Measurements from ENCODE around the gene SLC38A10.

The SLC38A10 gene

GRCh38 chr17:81324851-81325713 lies 30.0 kb upstream of the SLC38A10 start:
- no peak overlapping the region for H3K4me3 ChIP-seq

GRCh38 chr17:81324177-81324850 lies 29.2 kb upstream of the SLC38A10 start:
- Histone ChIP-seq H3K27me3 (ENCODE audit: low read depth) (no peaks in the 10 kb centered on the region), H3K4me3 (no peak overlapping the region), H3K36me3 (replicated peaks) (no peaks in the 10 kb centered on the region), H3K9me3 (no peaks in the 10 kb centered on the region), H3K4me1 (no peaks in the 10 kb centered on the region)
- DNase-seq (ENCODE audit: low spot score in 2 of 2), result no peak
- in situ Hi-C loops (cut with MboI; ENCODE audit: low sequenced_read_pairs), result no loop called here

More at GRCh38 chr17:81324851-81325713, 30.0 kb upstream of the SLC38A10 start:
- H3K9me3 ChIP-seq, result no peaks in the 10 kb centered on the region
- no peaks in the 10 kb centered on the region for H3K36me3 ChIP-seq (replicated peaks)
- no peak for DNase-seq (ENCODE audit: low spot score in 2 of 2)
- in situ Hi-C loops (cut with MboI; ENCODE audit: low sequenced_read_pairs), result no loop called here
- no peaks in the 10 kb centered on the region for H3K4me1 ChIP-seq
- no peaks in the 10 kb centered on the region for H3K27me3 ChIP-seq (ENCODE audit: low read depth)

GRCh38 chr17:81323411-81323868 lies 28.3 kb upstream of the SLC38A10 start:
- in situ Hi-C loops (cut with MboI; ENCODE audit: low sequenced_read_pairs), result no loop called here
- DNase-seq (ENCODE audit: low spot score in 2 of 2), result no peak
- Histone ChIP-seq H3K9me3 (no peaks in the 10 kb centered on the region), H3K27me3 (ENCODE audit: low read depth) (no peaks in the 10 kb centered on the region), H3K36me3 (replicated peaks) (no peaks in the 10 kb centered on the region), H3K4me3 (no peak overlapping the region), H3K4me1 (peaks cover 4% of the 10 kb centered on the region)

GRCh38 chr17:81323083-81323369 lies 27.9 kb upstream of the SLC38A10 start:
- Histone ChIP-seq H3K4me3 (no peak overlapping the region), H3K27me3 (ENCODE audit: low read depth) (no peaks in the 10 kb centered on the region), H3K4me1 (peaks cover 8% of the 10 kb centered on the region), H3K36me3 (replicated peaks) (no peaks in the 10 kb centered on the region), H3K9me3 (no peaks in the 10 kb centered on the region)
- DNase-seq (ENCODE audit: low spot score in 2 of 2), result no peak
- in situ Hi-C loops (cut with MboI; ENCODE audit: low sequenced_read_pairs), result no loop called here

- peak in 1 of 2 experiments; percentile 74 for DNase-seq (ENCODE audit: low spot score in 2 of 2)
- peaks cover 10% of the 10 kb centered on the region for H3K4me1 ChIP-seq
- no peak overlapping the region for H3K4me3 ChIP-seq
- no peaks in the 10 kb centered on the region for H3K27me3 ChIP-seq (ENCODE audit: low read depth)
- no peaks in the 10 kb centered on the region for H3K36me3 ChIP-seq (replicated peaks)
- no peaks in the 10 kb centered on the region for H3K9me3 ChIP-seq
- in situ Hi-C loops (cut with MboI; ENCODE audit: low sequenced_read_pairs), result no loop called here
These were observed 27.4 kb upstream of the SLC38A10 start for GRCh38 chr17:81322271-81323082.

- Histone ChIP-seq H3K9me3 (no peaks in the 10 kb centered on the region), H3K27me3 (ENCODE audit: low read depth) (no peaks in the 10 kb centered on the region), H3K4me3 (no peak overlapping the region), H3K36me3 (replicated peaks) (no peaks in the 10 kb centered on the region), H3K4me1 (peaks cover 16% of the 10 kb centered on the region)
- in situ Hi-C loops (cut with MboI; ENCODE audit: low sequenced_read_pairs), result no loop called here
- DNase-seq (ENCODE audit: low spot score in 2 of 2), result peak; percentile 84 to 90
These were observed 23.0 kb upstream of the SLC38A10 start for GRCh38 chr17:81317961-81318605.

GRCh38 chr17:81317530-81317821 lies 22.4 kb upstream of the SLC38A10 start:
- H3K4me1 ChIP-seq, result peaks cover 16% of the 10 kb centered on the region

GRCh38 chr17:81315885-81316391 lies 20.8 kb upstream of the SLC38A10 start:
- no peak for DNase-seq (ENCODE audit: low spot score in 2 of 2)
- H3K4me3 ChIP-seq, result no peak overlapping the region
- in situ Hi-C loops (cut with MboI; ENCODE audit: low sequenced_read_pairs), result no loop called here
- H3K4me1 ChIP-seq, result peaks cover 16% of the 10 kb centered on the region
- no peaks in the 10 kb centered on the region for H3K27me3 ChIP-seq (ENCODE audit: low read depth)
- no peaks in the 10 kb centered on the region for H3K9me3 ChIP-seq
- H3K36me3 ChIP-seq (replicated peaks), result no peaks in the 10 kb centered on the region

More at GRCh38 chr17:81317530-81317821, 22.4 kb upstream of the SLC38A10 start:
- Histone ChIP-seq H3K36me3 (replicated peaks) (no peaks in the 10 kb centered on the region), H3K27me3 (ENCODE audit: low read depth) (no peaks in the 10 kb centered on the region), H3K4me3 (no peak overlapping the region), H3K9me3 (no peaks in the 10 kb centered on the region)
- in situ Hi-C loops (cut with MboI; ENCODE audit: low sequenced_read_pairs), result no loop called here
- peak in 1 of 2 experiments; percentile 57 for DNase-seq (ENCODE audit: low spot score in 2 of 2)

GRCh38 chr17:81315129-81315884 lies 20.2 kb upstream of the SLC38A10 start:
- Histone ChIP-seq H3K4me3 (no peak overlapping the region), H3K9me3 (no peaks in the 10 kb centered on the region), H3K4me1 (peaks cover 16% of the 10 kb centered on the region), H3K27me3 (ENCODE audit: low read depth) (no peaks in the 10 kb centered on the region), H3K36me3 (replicated peaks) (no peaks in the 10 kb centered on the region)
- in situ Hi-C loops (cut with MboI; ENCODE audit: low sequenced_read_pairs), result no loop called here
- no peak for DNase-seq (ENCODE audit: low spot score in 2 of 2)

- no peaks in the 10 kb centered on the region for H3K27me3 ChIP-seq (ENCODE audit: low read depth)
- no peak overlapping the region for H3K4me3 ChIP-seq
- no peak for DNase-seq (ENCODE audit: low spot score in 2 of 2)
- no peaks in the 10 kb centered on the region for H3K36me3 ChIP-seq (replicated peaks)
- in situ Hi-C loops (cut with MboI; ENCODE audit: low sequenced_read_pairs), result no loop called here
- no peaks in the 10 kb centered on the region for H3K9me3 ChIP-seq
- peaks cover 19% of the 10 kb centered on the region for H3K4me1 ChIP-seq
These were observed 19.4 kb upstream of the SLC38A10 start for GRCh38 chr17:81314398-81315081.

GRCh38 chr17:81313776-81314397 lies 18.8 kb upstream of the SLC38A10 start:
- Histone ChIP-seq H3K4me3 (no peak overlapping the region), H3K9me3 (no peaks in the 10 kb centered on the region), H3K4me1 (peaks cover 23% of the 10 kb centered on the region), H3K36me3 (replicated peaks) (no peaks in the 10 kb centered on the region), H3K27me3 (ENCODE audit: low read depth) (no peaks in the 10 kb centered on the region)
- DNase-seq (ENCODE audit: low spot score in 2 of 2), result no peak
- in situ Hi-C loops (cut with MboI; ENCODE audit: low sequenced_read_pairs), result no loop called here

- Histone ChIP-seq H3K4me3 (no peak overlapping the region), H3K4me1 (peaks cover 18% of the 10 kb centered on the region), H3K27me3 (ENCODE audit: low read depth) (no peaks in the 10 kb centered on the region), H3K36me3 (replicated peaks) (no peaks in the 10 kb centered on the region), H3K9me3 (no peaks in the 10 kb centered on the region)
- in situ Hi-C loops (cut with MboI; ENCODE audit: low sequenced_read_pairs), result no loop called here
- no peak for DNase-seq (ENCODE audit: low spot score in 2 of 2)
These were observed 17.7 kb upstream of the SLC38A10 start for GRCh38 chr17:81312624-81313325.
